ENCODE data around the gene LTBR. TPM values are rescaled to one million over a fixed set of nuclear protein-coding genes. Genes with fewer than 3 reads are reported as not detected.

LTBR gene
- total and polyA plus RNA-seq, 2 donors (not counting 1 experiment from before 2014, with no cell fraction given) = 1.1 TPM; not detected in 1

- H3K4me2 ChIP-seq (replicated peaks; ENCODE audit: low read depth, low read length, poor library complexity, severe bottlenecking) = no peak overlapping the region
- Mint-ChIP-seq H3K4me3 (no peak overlapping the region), H3K4me1 (peaks cover 9% of the 10 kb centered on the region), H3K27ac (no peak overlapping the region), H3K9me3 (ENCODE audit: insufficient read depth) (no peaks in the 10 kb centered on the region), H3K27me3 (peaks cover 51% of the 10 kb centered on the region)
- H3K27me3 ChIP-seq (replicated peaks in 1 of 4; ENCODE audit: control extremely low read depth in 1 of 4, control insufficient read depth in 3 of 4, insufficient read depth in 4 of 4, low read length in 3 of 4) = peaks cover 0 to 100% (median 68%) of the 10 kb centered on the region in 4 experiments
- WGBS (ENCODE audit: insufficient coverage) = 29% methylated on average over 2 of the region's 3 CpGs
- no peak overlapping the region for H3K9ac ChIP-seq (ENCODE audit: low read length)
- ChIA-PET POLR2A (no interaction called here), CTCF (interaction anchor here (1.0 kb wide), 1 partner anchor 126 kb away, joined by 3 read pairs; no protein-coding TSS in a partner anchor)
- TF ChIP-seq EZH2 (IDR thresholded peaks at IDR 0.05; ENCODE audit: borderline replicate concordance, insufficient read depth, low read depth, low read length, poor library complexity, severe bottlenecking) (no peak), CTCF (IDR thresholded peaks at IDR 0.05) (no peak)
- peaks cover 13% of the 10 kb centered on the region for H4K20me1 ChIP-seq (ENCODE audit: control insufficient read depth, insufficient read depth, low read length, poor library complexity, severe bottlenecking)
- H3K4me1 ChIP-seq (ENCODE audit: control insufficient read depth in 2 of 2, insufficient read depth in 2 of 2, low read length in 2 of 2) = peaks cover 58 to 69% of the 10 kb centered on the region in 2 donors
- no peaks in the 10 kb centered on the region for H3K36me3 ChIP-seq (replicated peaks in 1 of 2; ENCODE audit: control extremely low read depth in 1 of 2, control insufficient read depth in 1 of 2, extremely low read depth in 1 of 2, insufficient read depth in 2 of 2, low read length in 1 of 2)
- H2AFZ ChIP-seq (ENCODE audit: insufficient read depth, low read depth, low read length, poor library complexity, severe bottlenecking) = no peak overlapping the region
- peak overlapping the region in 1 of 5 experiments; percentile 83 for H3K4me3 ChIP-seq (ENCODE audit: control extremely low read depth in 1 of 5, extremely low read depth in 1 of 5, insufficient read depth in 1 of 5, low read depth in 2 of 5, low read length in 4 of 5)
- H3K79me2 ChIP-seq (ENCODE audit: control insufficient read depth, insufficient read depth, low read length) = no peaks in the 10 kb centered on the region
- ATAC-seq (ENCODE audit: low read depth) (no peak), DNase-seq (no peak)
- intact Hi-C loops (cut with micrococcal nuclease) = loop anchor here (5.0 to 10.0 kb wide), 2 partner anchors 37 to 126 kb away; no protein-coding TSS in a partner anchor
- no peak overlapping the region for H3K27ac ChIP-seq (ENCODE audit: low read length in 2 of 2)
- H3K9me3 ChIP-seq (ENCODE audit: control extremely low read depth in 1 of 3, control insufficient read depth in 2 of 3, insufficient read depth in 1 of 3, low read length in 2 of 3) = peaks cover 0 to 27% (median 0%) of the 10 kb centered on the region in 3 donors
Observed at GRCh38 chr12:6338955-6339354, 45.0 kb upstream of the LTBR start.

DNA sequence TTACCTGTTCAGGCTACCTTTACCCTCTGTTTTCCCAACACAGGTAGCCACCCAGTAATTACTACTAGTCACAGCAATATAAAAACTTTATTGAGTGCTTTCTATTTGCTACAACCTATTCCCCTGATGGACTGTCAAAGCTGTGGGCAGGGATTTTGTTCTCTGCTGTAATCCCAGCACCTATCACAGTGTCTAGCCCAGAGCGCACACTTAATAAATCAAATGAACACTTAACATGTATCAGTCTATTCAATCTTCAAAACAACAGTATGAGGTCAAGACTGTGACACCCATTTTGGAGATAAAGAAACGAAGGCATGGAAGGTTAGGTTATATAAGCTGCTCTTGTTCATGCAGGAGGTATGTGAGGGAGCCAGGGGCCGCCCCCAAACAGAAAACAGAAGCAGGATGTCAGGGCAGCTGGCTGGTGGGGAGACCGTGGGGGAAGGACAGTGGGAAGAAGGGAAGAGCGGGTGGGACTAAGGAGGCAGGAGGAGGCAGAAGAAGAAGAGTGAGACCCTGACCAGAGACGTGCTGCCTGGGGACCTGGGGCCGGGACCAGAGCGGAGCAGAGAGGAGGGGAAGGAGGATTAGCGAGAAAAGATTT is 43.8 kb upstream of the LTBR start:
- peaks cover 0 to 92% (median 66%) of the 10 kb centered on the region in 4 experiments for H3K27me3 ChIP-seq (replicated peaks in 1 of 4; ENCODE audit: control extremely low read depth in 1 of 4, control insufficient read depth in 3 of 4, insufficient read depth in 4 of 4, low read length in 3 of 4)
- ATAC-seq (ENCODE audit: low read depth) = no peak
- H3K4me1 ChIP-seq (ENCODE audit: control insufficient read depth in 2 of 2, insufficient read depth in 2 of 2, low read length in 2 of 2) = peaks cover 53 to 65% of the 10 kb centered on the region in 2 donors
- H3K4me1 Mint-ChIP-seq = peaks cover 5% of the 10 kb centered on the region
- H3K4me2 ChIP-seq (replicated peaks; ENCODE audit: low read depth, low read length, poor library complexity, severe bottlenecking) = peak overlapping the region; percentile 36
- no peaks in the 10 kb centered on the region for H3K36me3 ChIP-seq (replicated peaks in 1 of 2; ENCODE audit: control extremely low read depth in 1 of 2, control insufficient read depth in 1 of 2, extremely low read depth in 1 of 2, insufficient read depth in 2 of 2, low read length in 1 of 2)
- DNase-seq = no peak
- H3K9ac ChIP-seq (ENCODE audit: low read length) = no peak overlapping the region
- intact Hi-C loops (cut with micrococcal nuclease) = no loop called here
- no peak overlapping the region for H3K4me3 Mint-ChIP-seq
- peaks cover 0 to 27% (median 0%) of the 10 kb centered on the region in 3 donors for H3K9me3 ChIP-seq (ENCODE audit: control extremely low read depth in 1 of 3, control insufficient read depth in 2 of 3, insufficient read depth in 1 of 3, low read length in 2 of 3)
- H3K27me3 Mint-ChIP-seq = peaks cover 45% of the 10 kb centered on the region
- no peaks in the 10 kb centered on the region for H3K9me3 Mint-ChIP-seq (ENCODE audit: insufficient read depth)
- peak overlapping the region in 1 of 5 experiments; percentile 83 for H3K4me3 ChIP-seq (ENCODE audit: control extremely low read depth in 1 of 5, extremely low read depth in 1 of 5, insufficient read depth in 1 of 5, low read depth in 2 of 5, low read length in 4 of 5)
- CTCF ChIA-PET = interaction anchor here (0.7 kb wide), 1 partner anchor 198 kb away, joined by 3 read pairs; no protein-coding TSS in a partner anchor
- no peak overlapping the region for H3K27ac Mint-ChIP-seq
- peaks cover 11% of the 10 kb centered on the region for H4K20me1 ChIP-seq (ENCODE audit: control insufficient read depth, insufficient read depth, low read length, poor library complexity, severe bottlenecking)
- TF ChIP-seq CTCF (IDR thresholded peaks at IDR 0.05) = no peak
- TF ChIP-seq EZH2 (IDR thresholded peaks at IDR 0.05; ENCODE audit: borderline replicate concordance, insufficient read depth, low read depth, low read length, poor library complexity, severe bottlenecking) = no peak
- 4% methylated on average over 8 of the region's 9 CpGs for WGBS (ENCODE audit: insufficient coverage)
- POLR2A ChIA-PET = no interaction called here
- H2AFZ ChIP-seq (ENCODE audit: insufficient read depth, low read depth, low read length, poor library complexity, severe bottlenecking) = no peak overlapping the region
- no peaks in the 10 kb centered on the region for H3K79me2 ChIP-seq (ENCODE audit: control insufficient read depth, insufficient read depth, low read length)
- no peak overlapping the region for H3K27ac ChIP-seq (ENCODE audit: low read length in 2 of 2)
